ENCODE measurements around the gene PRKG1.

DNA sequence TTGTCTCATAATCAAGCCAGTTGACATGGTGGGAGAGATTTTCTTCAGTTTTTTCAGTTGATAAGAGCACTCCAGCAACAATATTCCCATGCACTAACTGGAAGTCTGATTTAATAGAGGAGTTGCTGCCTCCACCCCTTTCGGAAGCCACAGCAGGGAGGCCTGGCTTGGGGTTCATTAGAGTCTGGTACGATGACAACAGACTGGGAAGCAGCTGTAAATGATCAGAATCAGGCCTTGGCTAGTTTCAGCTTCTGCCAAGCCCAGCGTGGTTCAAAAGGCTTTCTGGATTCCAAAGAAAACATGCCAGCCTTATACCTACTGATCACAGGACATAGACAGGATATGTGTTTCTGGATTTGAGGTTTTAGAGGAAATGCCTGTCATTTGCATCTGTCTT lies 351.1 kb downstream of the PRKG1 start:
- TF ChIP-seq EZH2 (IDR thresholded peaks at IDR 0.05; ENCODE audit: insufficient read depth, poor library complexity, severe bottlenecking) (no peak), EZH2phosphoT487 (IDR thresholded peaks at IDR 0.05; ENCODE audit: insufficient read depth, low read depth) (no peak)

Measured in GM23248 (cell line).